Astrocyte of the cerebellum (primary cell): ENCODE results near the gene HECW1.

Source experiments
- DNase-seq: peaks from one replicate; pipeline ENCODE4 v3.0.0-alpha.2; 2011; ENCODE audit warnings: low read depth
- H3K4me3 ChIP-seq: 2 replicates; pipeline ENCODE4 v1.5.1; 2011; ENCODE audit warnings: mild to moderate bottlenecking, low read depth, low read length, moderate library complexity
- in situ Hi-C: cut with HindIII; loops from 2 replicates; pipeline ENCODE4 v1.10.0; 2017; ENCODE audit warnings: low sequenced_read_pairs
- TF ChIP-seq, protein P1 (sequence below): IDR thresholded peaks from 2 replicates; pipeline ENCODE4 v1.5.1; 2012; ENCODE audit warnings: low read length, low read depth, moderate library complexity, mild to moderate bottlenecking; ENCODE audit errors: missing control alignments

The HECW1 gene

GRCh38 chr7:43535031-43535451, 422.6 kb downstream of the HECW1 start:
- in situ Hi-C loops: no loop called here
- TF ChIP-seq, protein P1, sequence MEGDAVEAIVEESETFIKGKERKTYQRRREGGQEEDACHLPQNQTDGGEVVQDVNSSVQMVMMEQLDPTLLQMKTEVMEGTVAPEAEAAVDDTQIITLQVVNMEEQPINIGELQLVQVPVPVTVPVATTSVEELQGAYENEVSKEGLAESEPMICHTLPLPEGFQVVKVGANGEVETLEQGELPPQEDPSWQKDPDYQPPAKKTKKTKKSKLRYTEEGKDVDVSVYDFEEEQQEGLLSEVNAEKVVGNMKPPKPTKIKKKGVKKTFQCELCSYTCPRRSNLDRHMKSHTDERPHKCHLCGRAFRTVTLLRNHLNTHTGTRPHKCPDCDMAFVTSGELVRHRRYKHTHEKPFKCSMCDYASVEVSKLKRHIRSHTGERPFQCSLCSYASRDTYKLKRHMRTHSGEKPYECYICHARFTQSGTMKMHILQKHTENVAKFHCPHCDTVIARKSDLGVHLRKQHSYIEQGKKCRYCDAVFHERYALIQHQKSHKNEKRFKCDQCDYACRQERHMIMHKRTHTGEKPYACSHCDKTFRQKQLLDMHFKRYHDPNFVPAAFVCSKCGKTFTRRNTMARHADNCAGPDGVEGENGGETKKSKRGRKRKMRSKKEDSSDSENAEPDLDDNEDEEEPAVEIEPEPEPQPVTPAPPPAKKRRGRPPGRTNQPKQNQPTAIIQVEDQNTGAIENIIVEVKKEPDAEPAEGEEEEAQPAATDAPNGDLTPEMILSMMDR: no peak
- peak; percentile 33 for DNase-seq
- H3K4me3 ChIP-seq: no peak overlapping the region

- in situ Hi-C loops: no loop called here
- H3K4me3 ChIP-seq: no peak overlapping the region
- peak; percentile 94 for DNase-seq
- TF ChIP-seq, protein P1: no peak
Observed at GRCh38 chr7:43535810-43536585, 423.6 kb downstream of the HECW1 start.

DNA sequence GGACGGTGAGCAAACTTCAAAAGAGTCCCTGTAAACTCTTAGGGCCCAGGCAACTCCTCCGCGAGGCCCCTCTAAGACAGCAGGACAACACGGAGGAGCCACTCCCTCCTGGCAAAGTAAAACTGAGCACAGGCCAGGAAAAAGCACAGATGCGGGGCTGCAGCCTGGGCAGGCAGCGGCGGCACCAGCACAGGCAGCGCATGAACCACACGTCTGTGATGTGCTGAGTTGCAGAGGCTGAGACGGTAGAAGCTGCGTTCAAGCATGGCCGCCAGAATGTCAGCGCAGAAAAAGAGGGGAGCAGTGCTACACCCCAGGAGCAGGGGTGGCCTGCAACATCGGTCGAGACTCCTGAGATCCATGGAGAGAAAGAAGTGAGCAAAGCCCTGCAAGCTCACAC, 424.3 kb downstream of the HECW1 start:
- in situ Hi-C loops: no loop called here
- no peak for DNase-seq
- TF ChIP-seq, protein P1: no peak
- H3K4me3 ChIP-seq: no peak overlapping the region

DNA sequence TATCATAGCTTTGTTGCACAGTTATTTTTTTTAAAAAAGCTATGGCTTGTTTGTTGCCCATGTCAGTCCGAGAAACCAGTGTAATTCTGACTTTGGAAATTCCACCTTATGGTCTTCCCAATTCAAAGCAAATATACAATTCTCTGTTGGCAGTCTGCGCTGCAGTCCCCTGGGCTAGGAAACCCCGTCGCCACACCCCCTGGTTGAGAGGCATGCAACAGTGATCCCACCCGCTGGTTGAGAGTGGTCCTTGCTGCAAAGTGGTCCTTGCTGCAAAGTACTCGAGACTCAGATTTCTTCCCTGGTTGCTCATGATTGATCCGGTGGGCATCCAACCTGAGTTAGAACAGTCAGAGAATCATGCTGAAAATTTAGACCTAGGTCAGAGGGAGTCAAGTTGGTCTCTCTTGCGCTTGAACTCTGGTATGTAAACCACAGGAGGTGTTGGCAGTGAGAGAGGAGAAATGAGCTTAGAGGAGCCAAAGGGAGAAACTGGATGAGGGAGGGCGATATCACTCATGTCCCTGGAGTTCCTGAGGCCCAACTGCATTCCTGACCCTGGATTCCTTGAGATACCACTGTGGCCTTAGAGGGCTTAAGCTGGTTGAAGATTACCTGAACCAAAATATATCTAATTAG, 425.4 kb downstream of the HECW1 start:
- TF ChIP-seq, protein P1: no peak
- peak; percentile 40 for DNase-seq
- in situ Hi-C loops: no loop called here
- H3K4me3 ChIP-seq: no peak overlapping the region

GRCh38 chr7:43538404-43538771, 425.9 kb downstream of the HECW1 start:
- no peak for DNase-seq
- no peak overlapping the region for H3K4me3 ChIP-seq
- in situ Hi-C loops: no loop called here
- TF ChIP-seq, protein P1: no peak

DNA sequence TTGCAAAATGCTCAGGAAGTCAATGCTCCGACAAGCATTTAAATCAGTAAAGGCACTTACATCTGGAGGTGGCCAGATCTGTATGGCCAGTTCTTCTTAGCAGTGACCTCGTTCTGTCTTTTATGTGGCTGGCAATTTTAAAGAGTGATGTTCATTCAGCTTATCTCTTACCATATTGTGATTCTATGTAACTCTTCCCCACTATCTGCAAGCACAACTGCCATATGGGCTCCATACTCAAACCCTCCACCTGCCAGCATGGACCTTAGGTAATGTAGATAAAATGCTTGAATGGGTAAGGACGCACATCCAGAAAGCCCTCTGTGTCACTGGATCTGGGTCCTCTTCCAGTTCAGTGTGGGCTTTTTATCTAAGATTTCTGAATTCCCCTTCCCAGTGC, 428.0 kb downstream of the HECW1 start:
- in situ Hi-C loops: no loop called here
- TF ChIP-seq, protein P1: no peak
- no peak overlapping the region for H3K4me3 ChIP-seq
- DNase-seq: no peak
